CD14-positive monocyte (primary cell): ENCODE data around the gene AKAIN1. TPM values are rescaled to one million over a fixed set of nuclear protein-coding genes. Genes with fewer than 3 reads are reported as not detected.

Experiments used
- DNase-seq, 3 donors: peaks; one replicate each; pipeline ENCODE4 v3.0.0-alpha.2; 2011 to 2022
- H2AFZ ChIP-seq: 2 replicates; pipeline ENCODE4 v1.6.0; 2012; ENCODE audit warnings: mild to moderate bottlenecking, low read depth, low read length, inconsistent platforms; ENCODE audit not compliant: insufficient read depth, poor library complexity, severe bottlenecking
- H3K27ac ChIP-seq, 2 donors: 1 replicate in 1 of 2; 2 replicates in 1 of 2; pipeline ENCODE4 v1.5.1; 2012 to 2013; ENCODE audit warnings: low read length in 2 of 2, control low read depth in 1 of 2, inconsistent platforms in 1 of 2, low read depth in 1 of 2, mild to moderate bottlenecking in 1 of 2
- H3K27me3 ChIP-seq, 2 donors: one replicate each; pipeline versions ENCODE4 v1.6.0 to v1.6.1; 2011 to 2013; ENCODE audit warnings: low read length in 2 of 2; ENCODE audit not compliant: control insufficient read depth in 2 of 2, insufficient read depth in 2 of 2
- H3K36me3 ChIP-seq, 2 donors: replicated peaks in 1 of 2; 1 replicate in 1 of 2; 2 replicates in 1 of 2; pipeline versions ENCODE4 v1.5.1 to v1.6.1; 2012 to 2013; ENCODE audit warnings: low read length in 2 of 2, control low read depth in 1 of 2, inconsistent platforms in 1 of 2, mild to moderate bottlenecking in 1 of 2; ENCODE audit not compliant: insufficient read depth in 2 of 2, control insufficient read depth in 1 of 2
- H3K4me1 ChIP-seq, 2 donors: 1 replicate in 1 of 2; 2 replicates in 1 of 2; pipeline versions ENCODE4 v1.5.1 to v1.6.1; 2012 to 2013; ENCODE audit warnings: low read length in 2 of 2, control low read depth in 1 of 2, inconsistent platforms in 1 of 2, mild to moderate bottlenecking in 1 of 2, moderate library complexity in 1 of 2; ENCODE audit not compliant: insufficient read depth in 2 of 2, control insufficient read depth in 1 of 2
- H3K4me2 ChIP-seq: replicated peaks from 2 replicates; pipeline ENCODE3; 2012; ENCODE audit warnings: low read length, moderate library complexity, mild to moderate bottlenecking; ENCODE audit not compliant: poor library complexity, severe bottlenecking; ENCODE audit errors: extremely low read depth
- H3K4me3 ChIP-seq, 3 experiments: fragments of 200-600 bp in 1 of 3; sonication (generic) in 1 of 3; replicated peaks in 1 of 3; 1 replicate in 2 of 3; 2 replicates in 1 of 3; pipeline ENCODE4 v1.5.1; 2011 to 2013; ENCODE audit warnings: low read length in 3 of 3, mild to moderate bottlenecking in 3 of 3, control low read depth in 2 of 3, low read depth in 2 of 3, inconsistent platforms in 1 of 3, moderate library complexity in 1 of 3
- H3K79me2 ChIP-seq: 2 replicates; pipeline ENCODE4 v1.6.0; 2012; ENCODE audit warnings: mild to moderate bottlenecking, control low read depth, inconsistent platforms, low read length, moderate library complexity; ENCODE audit not compliant: insufficient read depth
- H3K9ac ChIP-seq: 2 replicates; pipeline ENCODE4 v1.6.0; 2017; ENCODE audit warnings: low read length, mild to moderate bottlenecking; ENCODE audit not compliant: insufficient read depth, poor library complexity, severe bottlenecking
- H3K9me3 ChIP-seq, 2 donors: replicated peaks in 1 of 2; 1 replicate in 1 of 2; 2 replicates in 1 of 2; pipeline versions ENCODE4 v1.5.1 to v1.6.1; 2012 to 2013; ENCODE audit warnings: low read length in 2 of 2, control low read depth in 1 of 2; ENCODE audit not compliant: control insufficient read depth in 1 of 2, insufficient read depth in 1 of 2
- H4K20me1 ChIP-seq: 2 replicates; pipeline ENCODE4 v1.6.0; 2012; ENCODE audit warnings: mild to moderate bottlenecking, low read length, control low read depth, moderate library complexity; ENCODE audit not compliant: insufficient read depth
- H3K27ac Mint-ChIP-seq, 7 donors: one replicate each; pipeline ENCODE4 v1.8.0; 2020; ENCODE audit warnings: mild to moderate bottlenecking in 7 of 7, mixed read lengths in 7 of 7, moderate library complexity in 6 of 7, inconsistent platforms in 2 of 7
- H3K27me3 Mint-ChIP-seq, 3 donors: one replicate each; pipeline ENCODE4 v1.8.0; 2021 to 2022; ENCODE audit warnings: low read depth in 3 of 3, mild to moderate bottlenecking in 3 of 3, mixed read lengths in 3 of 3, moderate library complexity in 3 of 3, inconsistent platforms in 1 of 3
- H3K36me3 Mint-ChIP-seq, 2 donors: one replicate each; pipeline ENCODE4 v1.8.0; 2020; ENCODE audit warnings: mixed read lengths in 2 of 2, inconsistent platforms in 1 of 2, mild to moderate bottlenecking in 1 of 2
- H3K4me1 Mint-ChIP-seq: one replicate; pipeline ENCODE4 v1.8.0; 2020; ENCODE audit warnings: mild to moderate bottlenecking, mixed read lengths
- H3K4me3 Mint-ChIP-seq, 2 donors: one replicate each; pipeline ENCODE4 v1.8.0; 2020; ENCODE audit warnings: mild to moderate bottlenecking in 2 of 2, mixed read lengths in 2 of 2, moderate library complexity in 1 of 2
- H3K9me3 Mint-ChIP-seq, 7 donors: one replicate each; pipeline ENCODE4 v1.8.0; 2020 to 2022; ENCODE audit warnings: mixed read lengths in 7 of 7, mild to moderate bottlenecking in 6 of 7, moderate library complexity in 6 of 7, inconsistent platforms in 2 of 7
- CTCF ChIP-seq: fragments of 200-600 bp; IDR thresholded peaks from one replicate; pipeline ENCODE4 v1.8.0; 2022; ENCODE audit warnings: antibody characterized with exemption, mild to moderate bottlenecking
- WGBS: methylation state at CpG from one replicate; pipeline ENCODE4 v1.1.5; 2013; ENCODE audit warnings: missing lambda C conversion rate; ENCODE audit not compliant: insufficient coverage; 5-methylcytosine and 5-hydroxymethylcytosine counted together
- intact Hi-C, 2 donors: fragments of 100-400 bp; cut with micrococcal nuclease; formaldehyde crosslinking; loops; one replicate each; pipeline versions ENCODE4 v1.15.0 to v1.15.1; 2023
- polyA plus RNA-seq, 3 donors: library from polyadenylated mRNA; depleted of rRNA in 1 of 3; unstranded in 2 of 3; stranded (reverse) in 1 of 3; fragments of 300-500 nt in 2 of 3; fragments of >200 nt in 1 of 3; fragmentation: Illumina TruSeq in 2 of 3; gene quantifications; 1 replicate in 2 of 3; 2 replicates in 1 of 3; pipeline ENCODE4 v1.2.3, GENCODE V29; 2012 to 2021

The AKAIN1 gene
- polyA plus RNA-seq, 3 donors, result not detected

GRCh38 chr18:5239447-5239846 is 42.4 kb upstream of the AKAIN1 start:
- peaks cover 0 to 7% of the 10 kb centered on the region in 2 donors for H3K27me3 ChIP-seq
- no peak overlapping the region for H3K27ac ChIP-seq
- no peak overlapping the region for H3K9ac ChIP-seq
- Mint-ChIP-seq H3K4me1 (peaks cover 34% of the 10 kb centered on the region), H3K4me3 (no peak overlapping the region), H3K27ac (no peak overlapping the region), H3K36me3 (peaks cover 33% of the 10 kb centered on the region in 2 donors), H3K9me3 (peaks cover 0 to 2% (median 0%) of the 10 kb centered on the region in 7 donors), H3K27me3 (peaks cover 4 to 8% (median 8%) of the 10 kb centered on the region in 3 donors)
- TF ChIP-seq CTCF, result no peak
- peak overlapping the region in 1 of 3 experiments; percentile 80 for H3K4me3 ChIP-seq
- H3K36me3 ChIP-seq, result peaks cover 0 to 30% of the 10 kb centered on the region in 2 donors
- H2AFZ ChIP-seq, result no peak overlapping the region
- no peak for DNase-seq
- no peaks in the 10 kb centered on the region for H4K20me1 ChIP-seq
- WGBS, result no CpG with 5 or more reads among the region's 4 CpGs
- peaks cover 22 to 28% of the 10 kb centered on the region in 2 donors for H3K4me1 ChIP-seq
- intact Hi-C loops, result loop anchor here (5.0 kb wide), 3 partner anchors 53 to 1173 kb away; partner anchors contain the start of genes L3MBTL4 (in 1 of the 2) and ZBTB14 (in 1 of the 2)
- H3K9me3 ChIP-seq, result no peaks in the 10 kb centered on the region
- peak overlapping the region; percentile 98 for H3K4me2 ChIP-seq
- H3K79me2 ChIP-seq, result peaks cover 22% of the 10 kb centered on the region

- no peaks in the 10 kb centered on the region for H4K20me1 ChIP-seq
- Mint-ChIP-seq H3K36me3 (peaks cover 26 to 27% of the 10 kb centered on the region in 2 donors), H3K27me3 (peaks cover 8 to 16% (median 12%) of the 10 kb centered on the region in 3 donors), H3K4me1 (peaks cover 34% of the 10 kb centered on the region), H3K9me3 (peaks cover 0 to 2% (median 0%) of the 10 kb centered on the region in 7 donors), H3K27ac (peak overlapping the region; percentile 97 to 99 (median 98)), H3K4me3 (peak overlapping the region; percentile 87 to 98)
- peaks cover 22% of the 10 kb centered on the region for H3K79me2 ChIP-seq
- peak overlapping the region; percentile 89 to 97 for H3K27ac ChIP-seq
- H2AFZ ChIP-seq, result peak overlapping the region; percentile 97
- peak overlapping the region; percentile 93 for H3K9ac ChIP-seq
- H3K4me1 ChIP-seq, result peaks cover 22 to 28% of the 10 kb centered on the region in 2 donors
- 2% methylated on average over 34 of the region's 39 CpGs for WGBS
- intact Hi-C loops, result loop anchor here (5.0 kb wide), 3 partner anchors 54 to 1174 kb away; partner anchors contain the start of genes L3MBTL4 (in 1 of the 2) and ZBTB14 (in 1 of the 2)
- H3K9me3 ChIP-seq, result no peaks in the 10 kb centered on the region
- H3K36me3 ChIP-seq, result peaks cover 0 to 30% of the 10 kb centered on the region in 2 donors
- DNase-seq, result peak; percentile 8 to 29 (median 10)
- no peak for TF ChIP-seq CTCF
- H3K27me3 ChIP-seq, result peaks cover 0 to 9% of the 10 kb centered on the region in 2 donors
- H3K4me2 ChIP-seq, result peak overlapping the region; percentile 98
- peak overlapping the region; percentile 66 to 80 (median 79) for H3K4me3 ChIP-seq
Measured at GRCh38 chr18:5238371-5238976, 41.4 kb upstream of the AKAIN1 start.
